ENCODE results near the gene SLC22A7. TPM values are rescaled to one million over a fixed set of nuclear protein-coding genes. Genes with fewer than 3 reads are reported as not detected.

The SLC22A7 gene
- total RNA-seq, 1 experiment from 2014 or later, result not detected

GRCh38 chr6:43264599-43265145 is 33.4 kb upstream of the SLC22A7 start:
- peaks cover 7% of the 10 kb centered on the region; the same call in 1 of the 2 replicates for H3K4me1 ChIP-seq (ENCODE audit: insufficient read depth, low read length)
- H3K27me3 Mint-ChIP-seq (ENCODE audit: low read depth), result peaks cover 25% of the 10 kb centered on the region
- no peak overlapping the region for H3K27ac ChIP-seq (ENCODE audit: insufficient read length, low read depth, low read length)
- peaks cover 12% of the 10 kb centered on the region for H3K27me3 ChIP-seq (ENCODE audit: insufficient read depth, low read length)
- H3K36me3 Mint-ChIP-seq (ENCODE audit: insufficient read depth in 1 of 3, low read depth in 3 of 3), result no peaks in the 10 kb centered on the region; a peak in 1 of 7 replicates
- H3K9ac ChIP-seq (ENCODE audit: extremely low read depth, insufficient read length, low read length), result no peak overlapping the region
- H4K8ac ChIP-seq (replicated peaks; ENCODE audit: insufficient read length, low read depth, low read length), result no peak overlapping the region
- no peak overlapping the region for H2BK20ac ChIP-seq (ENCODE audit: low read depth, low read length, poor library complexity, severe bottlenecking)
- H2BK5ac ChIP-seq (ENCODE audit: insufficient read length, low read length), result no peak overlapping the region
- H4K91ac ChIP-seq (ENCODE audit: insufficient read length, low read depth, low read length), result no peak overlapping the region
- peaks cover 21 to 35% of the 10 kb centered on the region in 2 experiments for H3K4me1 Mint-ChIP-seq
- TF ChIP-seq, protein P1, sequence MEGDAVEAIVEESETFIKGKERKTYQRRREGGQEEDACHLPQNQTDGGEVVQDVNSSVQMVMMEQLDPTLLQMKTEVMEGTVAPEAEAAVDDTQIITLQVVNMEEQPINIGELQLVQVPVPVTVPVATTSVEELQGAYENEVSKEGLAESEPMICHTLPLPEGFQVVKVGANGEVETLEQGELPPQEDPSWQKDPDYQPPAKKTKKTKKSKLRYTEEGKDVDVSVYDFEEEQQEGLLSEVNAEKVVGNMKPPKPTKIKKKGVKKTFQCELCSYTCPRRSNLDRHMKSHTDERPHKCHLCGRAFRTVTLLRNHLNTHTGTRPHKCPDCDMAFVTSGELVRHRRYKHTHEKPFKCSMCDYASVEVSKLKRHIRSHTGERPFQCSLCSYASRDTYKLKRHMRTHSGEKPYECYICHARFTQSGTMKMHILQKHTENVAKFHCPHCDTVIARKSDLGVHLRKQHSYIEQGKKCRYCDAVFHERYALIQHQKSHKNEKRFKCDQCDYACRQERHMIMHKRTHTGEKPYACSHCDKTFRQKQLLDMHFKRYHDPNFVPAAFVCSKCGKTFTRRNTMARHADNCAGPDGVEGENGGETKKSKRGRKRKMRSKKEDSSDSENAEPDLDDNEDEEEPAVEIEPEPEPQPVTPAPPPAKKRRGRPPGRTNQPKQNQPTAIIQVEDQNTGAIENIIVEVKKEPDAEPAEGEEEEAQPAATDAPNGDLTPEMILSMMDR (conservative IDR thresholded peaks at IDR 0.05), result no peak
- no peak overlapping the region for H3K4me2 ChIP-seq (ENCODE audit: insufficient read depth, insufficient read length, low read length)
- H3K4me3 Mint-ChIP-seq, result 0 out of 5 replicates have a peak overlapping the region, but pooled peaks of 1 of the 2 experiments have one; percentile 13
- no peak for DNase-seq
- H3K14ac ChIP-seq (ENCODE audit: insufficient read depth, low read length), result no peak overlapping the region
- H3K79me1 ChIP-seq (ENCODE audit: insufficient read depth, low read depth, low read length, poor library complexity, severe bottlenecking), result no peaks in the 10 kb centered on the region
- H4K20me1 ChIP-seq (ENCODE audit: control insufficient read depth, insufficient read depth, insufficient read length), result no peaks in the 10 kb centered on the region
- no peak overlapping the region for H2BK120ac ChIP-seq (ENCODE audit: low read depth, low read length, poor library complexity, severe bottlenecking)
- no CpG with 5 or more reads among the region's 5 CpGs for WGBS (ENCODE audit: extremely low coverage, insufficient read length, low lambda C conversion rate)
- no peak overlapping the region for H3K18ac ChIP-seq (ENCODE audit: insufficient read length, low read depth, low read length)
- no peak overlapping the region for H3K4ac ChIP-seq (ENCODE audit: low read depth, low read length)
- no peak overlapping the region for H3K56ac ChIP-seq (ENCODE audit: insufficient read length, low read depth, low read length)
- H2BK12ac ChIP-seq (ENCODE audit: insufficient read length, low read depth, low read length), result no peak overlapping the region
- H3K27ac Mint-ChIP-seq, result 0 out of 7 replicates have a peak overlapping the region, but pooled peaks of 1 of the 3 experiments have one; percentile 63
- H3K23ac ChIP-seq (ENCODE audit: insufficient read length, low read depth, low read length), result no peak overlapping the region
- H3K9me3 ChIP-seq (ENCODE audit: control insufficient read depth, low read depth, low read length), result no peaks in the 10 kb centered on the region
- H3K23me2 ChIP-seq (ENCODE audit: insufficient read length, low read depth, low read length, poor library complexity, severe bottlenecking), result no peaks in the 10 kb centered on the region
- no peak overlapping the region for H2AFZ ChIP-seq (ENCODE audit: low read length)
- no peak overlapping the region for H4K5ac ChIP-seq (ENCODE audit: insufficient read length, low read depth, low read length)
- no peak overlapping the region for H3T11ph ChIP-seq (ENCODE audit: low read length)
- H2AK5ac ChIP-seq (ENCODE audit: insufficient read length, low read length), result no peak overlapping the region
- H3K9me3 Mint-ChIP-seq, result no peaks in the 10 kb centered on the region; a peak in 1 of 5 replicates
- H3K79me2 ChIP-seq (ENCODE audit: insufficient read depth, low read length), result no peaks in the 10 kb centered on the region
- no peak overlapping the region for H2BK15ac ChIP-seq (ENCODE audit: low read depth, low read length)

Data from H9 (cell line).